Stimulated activated CD8-positive, alpha-beta memory T cell treated with anti-CD3 and anti-CD28 coated beads, Interleukin-4, amount 100 ng/mL, for 1 hour (primary cell): ENCODE measurements around the gene PLXDC1.

Source experiments
- DNase-seq, 2 donors: peaks; one replicate each; pipeline ENCODE4 v3.0.0-alpha.2; 2020; ENCODE audit warnings: low read depth in 2 of 2, low spot score in 1 of 2

PLXDC1 gene

GRCh38 chr17:39156491-39156890 lies 5.1 kb upstream of the PLXDC1 start:
- DNase-seq, result no peak

- no peak for DNase-seq
Measured at GRCh38 chr17:39155654-39156053, 4.2 kb upstream of the PLXDC1 start.

GRCh38 chr17:39153599-39154051 lies 2.2 kb upstream of the PLXDC1 start:
- peak; percentile 93 to 95 for DNase-seq

GRCh38 chr17:39151943-39152818 lies 744 bp upstream of the PLXDC1 start:
- DNase-seq, result no peak

- DNase-seq, result no peak
Measured at GRCh38 chr17:39150795-39151149, 665 bp downstream of the PLXDC1 start.

- no peak for DNase-seq
Measured at GRCh38 chr17:39150104-39150634, 1.3 kb downstream of the PLXDC1 start.

GRCh38 chr17:39147221-39148185 lies 3.9 kb downstream of the PLXDC1 start:
- no peak for DNase-seq

GRCh38 chr17:39146273-39146672 lies 5.2 kb downstream of the PLXDC1 start:
- DNase-seq, result no peak

- no peak for DNase-seq
Measured at GRCh38 chr17:39145143-39145542, 6.3 kb downstream of the PLXDC1 start.

GRCh38 chr17:39144416-39144840 lies 7.0 kb downstream of the PLXDC1 start:
- DNase-seq, result no peak

- no peak for DNase-seq
Measured at GRCh38 chr17:39143552-39144093, 7.8 kb downstream of the PLXDC1 start.

- DNase-seq, result no peak
Measured at GRCh38 chr17:39141915-39142664, 9.3 kb downstream of the PLXDC1 start.

- no peak for DNase-seq
Measured at GRCh38 chr17:39141294-39141693, 10.1 kb downstream of the PLXDC1 start.

- DNase-seq, result no peak
Measured at GRCh38 chr17:39139561-39139960, 11.9 kb downstream of the PLXDC1 start.

- DNase-seq, result no peak
Measured at GRCh38 chr17:39139161-39139511, 12.3 kb downstream of the PLXDC1 start.

GRCh38 chr17:39138431-39139160 lies 12.8 kb downstream of the PLXDC1 start:
- no peak for DNase-seq

- no peak for DNase-seq
Measured at GRCh38 chr17:39134878-39135277, 16.6 kb downstream of the PLXDC1 start.

- DNase-seq, result no peak
Measured at GRCh38 chr17:39132192-39132610, 19.2 kb downstream of the PLXDC1 start.

GRCh38 chr17:39131616-39132015 lies 19.8 kb downstream of the PLXDC1 start:
- DNase-seq, result no peak

- DNase-seq, result no peak
Measured at GRCh38 chr17:39130205-39130604, 21.2 kb downstream of the PLXDC1 start.
